Panc1 (cell line): ENCODE data around the gene DCAF4L1. TPM values are rescaled to one million over a fixed set of nuclear protein-coding genes. Genes with fewer than 3 reads are reported as not detected.

Experiments
- ATAC-seq: fragments of 200-7000 bp; cut with Tn5 transposase; 2 replicates; pipeline ENCODE4 v1.9.1; 2020; ENCODE audit warnings: mild to moderate bottlenecking, moderate library complexity
- Bru-seq: library from RNA; stranded (reverse); fragments of 400-500 nt; gene quantifications from one replicate; lab custom pipeline; 2021; lab: Mats Ljungman, UMichigan
- BruChase-seq, 2 experiments: library from RNA; stranded (reverse); fragments of 400-500 nt; gene quantifications; one replicate each; lab custom pipeline; 2021; lab: Mats Ljungman, UMichigan
- BruUV-seq: library from RNA; stranded (reverse); fragments of 400-500 nt; replicated peaks from 2 replicates; lab custom pipeline; 2021; lab: Mats Ljungman, UMichigan
- CTCF ChIA-PET: fragments of 300-600 bp; sonication (Branson Sonifier 250); formaldehyde crosslinking; loops from one replicate; lab custom pipeline; 2022; ENCODE audit warnings: antibody characterized with exemption; lab: Charles Lee
- POLR2A ChIA-PET: fragments of 300-600 bp; sonication (Branson Sonifier 250); formaldehyde crosslinking; loops from one replicate; lab custom pipeline; 2022; ENCODE audit warnings: antibody characterized with exemption; lab: Charles Lee
- DNase-seq: peaks from one replicate; pipeline ENCODE4 v3.0.0-alpha.2; 2010; ENCODE audit warnings: low read depth, low spot score
- H3K27ac ChIP-seq: 2 replicates; pipeline ENCODE4 v1.5.1; 2011; ENCODE audit warnings: mild to moderate bottlenecking, low read length, inconsistent platforms
- H3K27me3 ChIP-seq: fragments of 200-500 bp; sonication (Bioruptor generic); 2 replicates; pipeline ENCODE4 v1.6.0; 2014; ENCODE audit warnings: low read length, inconsistent platforms; ENCODE audit not compliant: control insufficient read depth, insufficient read depth
- H3K36me3 ChIP-seq: fragments of 200-500 bp; sonication (Bioruptor generic); 2 replicates; pipeline ENCODE4 v1.5.1; 2014; ENCODE audit warnings: inconsistent platforms, mild to moderate bottlenecking, low read length, moderate library complexity; ENCODE audit not compliant: control insufficient read depth, insufficient read depth
- H3K4me1 ChIP-seq: 2 replicates; pipeline ENCODE4 v1.5.1; 2011; ENCODE audit warnings: inconsistent platforms, mild to moderate bottlenecking, low read length, moderate library complexity; ENCODE audit not compliant: control insufficient read depth, insufficient read depth
- H3K4me3 ChIP-seq, 2 experiments: 2 replicates each; pipeline ENCODE4 v1.5.1; 2011 to 2012; ENCODE audit warnings: low read depth in 2 of 2, low read length in 2 of 2, mild to moderate bottlenecking in 2 of 2, inconsistent platforms in 1 of 2, moderate library complexity in 1 of 2
- H3K9me3 ChIP-seq: fragments of 200-500 bp; sonication (Bioruptor generic); 2 replicates; pipeline ENCODE4 v1.5.1; 2014; ENCODE audit warnings: low read depth, mild to moderate bottlenecking, inconsistent platforms, low read length, moderate library complexity; ENCODE audit not compliant: control insufficient read depth, insufficient read depth
- POLR2AphosphoS5 ChIP-seq: IDR thresholded peaks from 2 replicates; pipeline ENCODE4 v1.6.1; 2012; ENCODE audit warnings: mild to moderate bottlenecking, low read depth, low read length, moderate library complexity
- SIN3A ChIP-seq: IDR thresholded peaks from 2 replicates; pipeline ENCODE4 v1.6.1; 2012; ENCODE audit warnings: low read depth, mild to moderate bottlenecking, low read length, moderate library complexity, borderline replicate concordance; ENCODE audit not compliant: insufficient read depth
- TCF7L2 ChIP-seq: IDR thresholded peaks from 2 replicates; pipeline ENCODE4 v1.6.1; 2011; ENCODE audit warnings: mild to moderate bottlenecking, low read depth, low read length, inconsistent platforms
- in situ Hi-C: cut with HindIII; loops from 2 replicates; pipeline ENCODE4 v1.10.0; 2016; ENCODE audit warnings: low sequenced_read_pairs, low pct_unique_long_range_greater_than_20kb
- intact Hi-C: fragments of 100-400 bp; cut with micrococcal nuclease; formaldehyde crosslinking; loops from one replicate; pipeline ENCODE4 v1.10.0; 2022; ENCODE audit not compliant: unreplicated experiment
- long read RNA-seq: library from polyadenylated mRNA; unstranded; transcript quantifications from one replicate; pipeline ENCODE4 v2.0.0, GENCODE V29; 2021; ENCODE audit not compliant: unreplicated experiment
- polyA plus RNA-seq: library from polyadenylated mRNA; unstranded; fragments of >200 nt; gene quantifications from one replicate; pipeline ENCODE4 v1.2.1, GENCODE V29; 2012; ENCODE audit warnings: missing spikeins; ENCODE audit not compliant: insufficient read length
- total RNA-seq: library from RNA; stranded (reverse); gene quantifications from one replicate; pipeline ENCODE4 v1.2.1, GENCODE V29; 2021; ENCODE audit not compliant: unreplicated experiment
- TF ChIP-seq, protein P1 (sequence below), 2 experiments: IDR thresholded peaks; 2 replicates each; pipeline ENCODE4 v1.6.1; 2011 to 2012; ENCODE audit warnings: low read depth in 2 of 2, control low read depth in 1 of 2, low read length in 1 of 2, mild to moderate bottlenecking in 1 of 2, moderate library complexity in 1 of 2; ENCODE audit not compliant: insufficient read depth in 1 of 2
- TF ChIP-seq, protein P2 (sequence below): fragments of 450-650 bp; IDR thresholded peaks from 2 replicates; pipeline ENCODE4 v1.5.1; 2017; ENCODE audit warnings: mild to moderate bottlenecking

Gene DCAF4L1, protein sequence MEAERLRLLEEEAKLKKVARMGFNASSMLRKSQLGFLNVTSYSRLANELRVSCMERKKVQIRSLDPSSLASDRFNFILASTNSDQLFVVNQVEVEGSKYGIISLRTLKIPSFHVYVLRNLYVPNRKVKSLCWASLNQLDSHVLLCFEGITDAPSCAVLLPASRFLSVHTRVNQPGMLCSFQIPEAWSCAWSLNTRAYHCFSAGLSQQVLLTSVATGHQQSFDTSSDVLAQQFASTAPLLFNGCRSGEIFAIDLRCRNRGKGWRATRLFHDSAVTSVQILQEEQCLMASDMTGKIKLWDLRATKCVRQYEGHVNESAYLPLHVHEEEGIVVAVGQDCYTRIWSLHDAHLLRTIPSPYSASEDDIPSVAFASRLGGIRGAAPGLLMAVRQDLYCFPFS
- 0.13 TPM for total RNA-seq
- polyA plus RNA-seq: not detected
- Bru-seq, nascent RNA: percentile 27 among the genes with signal in this experiment
- percentile 66 among the genes with signal in this experiment for BruChase-seq, experiment 1, labeled RNA remaining after a 2-hour chase
- percentile 66 among the genes with signal in this experiment for BruChase-seq, experiment 2, labeled RNA remaining after a 6-hour chase
- long read RNA-seq: 0 reads

DNA sequence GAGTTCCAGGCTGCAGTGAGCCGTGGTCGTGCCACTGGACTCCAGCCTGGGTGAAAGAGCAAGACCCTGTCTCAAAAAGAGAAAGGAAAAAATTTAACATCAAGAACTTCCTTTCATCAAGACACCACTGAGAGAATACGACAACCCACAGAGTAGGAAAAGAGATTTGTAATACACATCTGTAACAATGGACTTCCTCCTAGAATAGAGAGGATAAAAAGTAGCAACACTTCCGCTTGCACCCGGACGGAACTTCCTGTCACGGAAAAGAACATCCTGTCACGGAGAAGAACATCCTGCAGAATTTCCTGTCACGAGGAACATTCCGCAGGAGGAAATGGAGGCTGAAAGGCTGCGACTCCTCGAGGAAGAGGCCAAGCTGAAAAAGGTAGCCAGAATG, at the start of gene DCAF4L1:
DCAF4L1 (plus strand) TSS at position 301 of the 400 bp plus-strand sequence; CDS start at position 338, 37 bp downstream.
- Histone ChIP-seq H3K4me3 (no peak within 1 kb of the TSS), H3K4me1 (no peaks in the 10 kb centered on the region), H3K36me3 (no peaks in the 10 kb centered on the region), H3K27ac (no peak within 1 kb of the TSS), H3K27me3 (no peaks in the 10 kb centered on the region), H3K9me3 (no peaks in the 10 kb centered on the region)
- intact Hi-C loops (no loop called here), in situ Hi-C loops (no loop called here)
- no peak for DNase-seq
- ChIA-PET POLR2A (no interaction called here), CTCF (no interaction called here)
- TF ChIP-seq, protein P1, sequence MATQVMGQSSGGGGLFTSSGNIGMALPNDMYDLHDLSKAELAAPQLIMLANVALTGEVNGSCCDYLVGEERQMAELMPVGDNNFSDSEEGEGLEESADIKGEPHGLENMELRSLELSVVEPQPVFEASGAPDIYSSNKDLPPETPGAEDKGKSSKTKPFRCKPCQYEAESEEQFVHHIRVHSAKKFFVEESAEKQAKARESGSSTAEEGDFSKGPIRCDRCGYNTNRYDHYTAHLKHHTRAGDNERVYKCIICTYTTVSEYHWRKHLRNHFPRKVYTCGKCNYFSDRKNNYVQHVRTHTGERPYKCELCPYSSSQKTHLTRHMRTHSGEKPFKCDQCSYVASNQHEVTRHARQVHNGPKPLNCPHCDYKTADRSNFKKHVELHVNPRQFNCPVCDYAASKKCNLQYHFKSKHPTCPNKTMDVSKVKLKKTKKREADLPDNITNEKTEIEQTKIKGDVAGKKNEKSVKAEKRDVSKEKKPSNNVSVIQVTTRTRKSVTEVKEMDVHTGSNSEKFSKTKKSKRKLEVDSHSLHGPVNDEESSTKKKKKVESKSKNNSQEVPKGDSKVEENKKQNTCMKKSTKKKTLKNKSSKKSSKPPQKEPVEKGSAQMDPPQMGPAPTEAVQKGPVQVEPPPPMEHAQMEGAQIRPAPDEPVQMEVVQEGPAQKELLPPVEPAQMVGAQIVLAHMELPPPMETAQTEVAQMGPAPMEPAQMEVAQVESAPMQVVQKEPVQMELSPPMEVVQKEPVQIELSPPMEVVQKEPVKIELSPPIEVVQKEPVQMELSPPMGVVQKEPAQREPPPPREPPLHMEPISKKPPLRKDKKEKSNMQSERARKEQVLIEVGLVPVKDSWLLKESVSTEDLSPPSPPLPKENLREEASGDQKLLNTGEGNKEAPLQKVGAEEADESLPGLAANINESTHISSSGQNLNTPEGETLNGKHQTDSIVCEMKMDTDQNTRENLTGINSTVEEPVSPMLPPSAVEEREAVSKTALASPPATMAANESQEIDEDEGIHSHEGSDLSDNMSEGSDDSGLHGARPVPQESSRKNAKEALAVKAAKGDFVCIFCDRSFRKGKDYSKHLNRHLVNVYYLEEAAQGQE (IDR thresholded peaks at IDR 0.05; ENCODE audit: insufficient read depth in 1 of 2, low read depth in 2 of 2, low read length in 1 of 2): no peak
- TF ChIP-seq SIN3A: no peak
- TF ChIP-seq, protein P2, sequence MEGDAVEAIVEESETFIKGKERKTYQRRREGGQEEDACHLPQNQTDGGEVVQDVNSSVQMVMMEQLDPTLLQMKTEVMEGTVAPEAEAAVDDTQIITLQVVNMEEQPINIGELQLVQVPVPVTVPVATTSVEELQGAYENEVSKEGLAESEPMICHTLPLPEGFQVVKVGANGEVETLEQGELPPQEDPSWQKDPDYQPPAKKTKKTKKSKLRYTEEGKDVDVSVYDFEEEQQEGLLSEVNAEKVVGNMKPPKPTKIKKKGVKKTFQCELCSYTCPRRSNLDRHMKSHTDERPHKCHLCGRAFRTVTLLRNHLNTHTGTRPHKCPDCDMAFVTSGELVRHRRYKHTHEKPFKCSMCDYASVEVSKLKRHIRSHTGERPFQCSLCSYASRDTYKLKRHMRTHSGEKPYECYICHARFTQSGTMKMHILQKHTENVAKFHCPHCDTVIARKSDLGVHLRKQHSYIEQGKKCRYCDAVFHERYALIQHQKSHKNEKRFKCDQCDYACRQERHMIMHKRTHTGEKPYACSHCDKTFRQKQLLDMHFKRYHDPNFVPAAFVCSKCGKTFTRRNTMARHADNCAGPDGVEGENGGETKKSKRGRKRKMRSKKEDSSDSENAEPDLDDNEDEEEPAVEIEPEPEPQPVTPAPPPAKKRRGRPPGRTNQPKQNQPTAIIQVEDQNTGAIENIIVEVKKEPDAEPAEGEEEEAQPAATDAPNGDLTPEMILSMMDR: no peak
- TF ChIP-seq POLR2AphosphoS5: no peak
- TF ChIP-seq TCF7L2: no peak
- no peak for ATAC-seq
- BruUV-seq: no TSS peak

DNA sequence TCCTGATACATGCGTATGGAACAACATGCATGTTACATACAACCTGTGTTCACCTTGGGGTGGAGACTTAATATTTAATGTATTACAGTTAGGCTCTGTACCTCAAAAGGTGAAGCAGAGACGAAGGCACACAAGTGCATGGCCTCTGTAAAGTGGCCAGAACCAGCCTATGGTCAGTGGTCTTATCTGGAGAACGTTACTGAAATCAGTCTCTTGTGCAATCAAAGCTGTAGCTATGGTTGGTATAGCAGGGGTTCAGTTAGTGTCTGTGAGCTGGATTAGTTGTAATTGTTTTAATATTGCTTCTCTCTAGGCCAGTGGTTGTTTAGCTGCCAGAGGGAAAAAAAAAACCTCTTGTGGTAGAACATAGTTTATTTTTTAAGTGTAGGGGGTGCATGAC, 48.6 kb upstream of the DCAF4L1 start:
- Histone ChIP-seq H3K36me3 (peaks cover 4% of the 10 kb centered on the region), H3K27me3 (no peaks in the 10 kb centered on the region; the same call in 1 of the 2 replicates), H3K9me3 (no peaks in the 10 kb centered on the region), H3K4me1 (peaks cover 7% of the 10 kb centered on the region), H3K4me3 (no peak overlapping the region), H3K27ac (no peak overlapping the region)
- TF ChIP-seq, protein P1 (IDR thresholded peaks at IDR 0.05; ENCODE audit: insufficient read depth in 1 of 2, low read depth in 2 of 2, low read length in 1 of 2): no peak
- TF ChIP-seq, protein P2: no peak
- TF ChIP-seq SIN3A: no peak
- no peak for TF ChIP-seq TCF7L2
- no peak for TF ChIP-seq POLR2AphosphoS5
- ATAC-seq (no peak), DNase-seq (no peak)
- intact Hi-C loops (no loop called here), in situ Hi-C loops (no loop called here)
- ChIA-PET POLR2A (no interaction called here), CTCF (no interaction called here)
- BruUV-seq: no TSS peak
